Large intestine (tissue), 3 donors: ENCODE measurements around the gene C3. TPM values are rescaled to one million over a fixed set of nuclear protein-coding genes. Genes with fewer than 3 reads are reported as not detected.
A peak's percentile ranks its signal among the peaks of the same experiment; 100 is the strongest.

Experiments
- DNase-seq, 2 donors: peaks; one replicate each; pipeline versions ENCODE4 v3.0.0 to v3.0.0-alpha.2; 2013
- H3K27ac ChIP-seq: one replicate; pipeline ENCODE4 v1.5.1; 2013; ENCODE audit warnings: low read length
- H3K27me3 ChIP-seq: 2 replicates; pipeline ENCODE4 v1.6.1; 2013; ENCODE audit warnings: low read length; ENCODE audit not compliant: control insufficient read depth, insufficient read depth
- H3K36me3 ChIP-seq: 2 replicates; pipeline ENCODE4 v1.6.1; 2013; ENCODE audit warnings: low read length; ENCODE audit not compliant: control insufficient read depth, insufficient read depth
- H3K4me1 ChIP-seq: one replicate; pipeline ENCODE4 v1.6.1; 2013; ENCODE audit warnings: low read length; ENCODE audit not compliant: control insufficient read depth, insufficient read depth
- H3K4me3 ChIP-seq: one replicate; pipeline ENCODE4 v1.5.1; 2013; ENCODE audit warnings: low read length
- H3K9me3 ChIP-seq: one replicate; pipeline ENCODE4 v1.6.1; 2013; ENCODE audit warnings: mild to moderate bottlenecking, low read depth, low read length, moderate library complexity; ENCODE audit not compliant: control insufficient read depth
- WGBS: methylation state at CpG from one replicate; pipeline ENCODE4 v1.1.5; 2013; ENCODE audit warnings: low lambda C conversion rate; ENCODE audit not compliant: insufficient coverage; 5-methylcytosine and 5-hydroxymethylcytosine counted together
- polyA plus RNA-seq: library from polyadenylated mRNA; unstranded; fragments of 120-200 nt; gene quantifications from one replicate; pipeline ENCODE4 v1.2.1, GENCODE V29; 2013

The C3 gene
- polyA plus RNA-seq, 1 donor: 79.1 TPM

- Histone ChIP-seq H3K4me1 (peaks cover 42% of the 10 kb centered on the region), H3K36me3 (no peaks in the 10 kb centered on the region)
Measured at GRCh38 chr19:6721138-6721474, 656 bp upstream of the C3 start.

DNA sequence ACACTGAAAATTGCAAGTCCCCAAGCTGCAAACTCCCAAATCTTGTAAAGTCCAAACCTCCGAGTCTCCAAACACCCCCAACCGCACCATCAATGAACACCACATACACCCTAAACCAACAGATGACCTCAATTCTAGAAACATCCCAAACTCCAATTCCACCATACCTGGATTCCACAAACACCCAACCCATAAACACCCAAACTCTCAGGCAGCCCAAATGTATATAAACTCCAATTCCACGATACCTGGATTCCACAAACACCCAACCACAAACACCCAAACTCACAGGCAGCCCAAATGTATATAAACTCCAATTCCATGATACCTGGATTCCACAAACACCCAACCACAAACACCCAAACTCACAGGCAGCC, 470 bp downstream of the C3 start:
- WGBS: 70% methylated on average over 2 of the region's 3 CpGs
- Histone ChIP-seq H3K27ac (peak overlapping the region; percentile 36), H3K27me3 (no peaks in the 10 kb centered on the region), H3K9me3 (no peaks in the 10 kb centered on the region), H3K4me1 (peaks cover 31% of the 10 kb centered on the region), H3K4me3 (no peak overlapping the region), H3K36me3 (no peaks in the 10 kb centered on the region)
- DNase-seq: no peak

More at GRCh38 chr19:6721138-6721474, 656 bp upstream of the C3 start:
- H3K27me3 ChIP-seq: no peaks in the 10 kb centered on the region
- H3K27ac ChIP-seq: peak overlapping the region; percentile 30
- no peak overlapping the region for H3K4me3 ChIP-seq
- DNase-seq: no peak
- no peaks in the 10 kb centered on the region for H3K9me3 ChIP-seq

DNA sequence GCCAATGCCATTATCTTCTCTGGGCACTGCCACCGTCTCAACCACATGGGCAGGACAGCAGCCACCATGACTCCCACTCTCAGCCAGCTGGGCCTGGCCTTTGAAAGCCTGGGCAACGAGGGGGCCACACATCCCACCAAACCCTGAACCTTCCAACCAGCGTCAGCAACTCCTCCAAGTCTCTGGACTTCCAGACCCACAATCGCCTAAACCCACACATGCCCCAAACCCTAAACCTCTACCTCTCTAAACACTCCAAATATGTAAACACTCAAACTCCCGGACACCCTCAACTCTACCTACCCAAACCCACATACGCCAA, 949 bp downstream of the C3 start:
- H3K9me3 ChIP-seq: no peaks in the 10 kb centered on the region
- H3K36me3 ChIP-seq: no peaks in the 10 kb centered on the region
- H3K27me3 ChIP-seq: no peaks in the 10 kb centered on the region
- H3K4me1 ChIP-seq: peaks cover 28% of the 10 kb centered on the region
- no peak overlapping the region for H3K4me3 ChIP-seq
- 80% methylated on average over 1 of the region's 6 CpGs for WGBS
- DNase-seq: no peak
- H3K27ac ChIP-seq: no peak overlapping the region

GRCh38 chr19:6718741-6719539, 1.5 kb downstream of the C3 start:
- Histone ChIP-seq H3K4me3 (no peak overlapping the region), H3K36me3 (no peaks in the 10 kb centered on the region), H3K9me3 (no peaks in the 10 kb centered on the region), H3K27ac (no peak overlapping the region), H3K4me1 (peaks cover 28% of the 10 kb centered on the region), H3K27me3 (no peaks in the 10 kb centered on the region)
- DNase-seq: no peak
- no CpG with 5 or more reads among the region's 21 CpGs for WGBS

DNA sequence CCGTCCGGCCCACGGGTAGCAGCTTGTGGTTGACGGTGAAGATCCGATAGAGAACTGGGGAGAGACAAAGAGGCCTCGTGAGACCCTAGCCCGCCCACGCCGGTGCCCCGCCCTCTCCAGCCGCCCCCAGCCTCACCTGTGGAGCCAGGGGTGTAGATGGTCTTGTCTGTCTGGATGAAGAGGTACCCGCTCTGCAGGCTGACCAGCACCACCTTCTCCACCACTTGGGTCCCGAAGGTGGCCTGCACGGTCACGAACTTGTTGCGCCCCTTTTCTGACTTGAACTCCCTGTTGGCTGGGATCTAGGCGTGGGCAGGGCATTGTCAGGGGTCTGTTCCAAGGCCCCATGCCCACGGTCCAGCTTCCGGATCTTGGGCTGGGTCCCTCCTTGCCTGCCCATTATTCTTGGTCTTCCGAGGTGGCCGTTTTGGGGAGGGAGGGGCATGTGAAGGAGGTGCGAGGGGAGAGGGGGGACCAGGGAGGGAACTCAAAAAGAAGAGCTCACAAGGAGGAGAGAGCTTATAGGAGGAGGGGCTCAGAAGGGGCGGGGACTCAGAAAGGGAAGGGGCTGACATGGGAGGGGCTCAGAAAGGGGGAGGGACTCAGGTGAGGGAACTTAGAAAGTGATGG, 2.2 kb downstream of the C3 start:
- DNase-seq: no peak
- H3K27ac ChIP-seq: no peak overlapping the region
- no peaks in the 10 kb centered on the region for H3K9me3 ChIP-seq
- H3K4me1 ChIP-seq: peaks cover 26% of the 10 kb centered on the region
- WGBS: no CpG with 5 or more reads among the region's 23 CpGs
- no peaks in the 10 kb centered on the region for H3K36me3 ChIP-seq
- no peak overlapping the region for H3K4me3 ChIP-seq
- no peaks in the 10 kb centered on the region for H3K27me3 ChIP-seq

DNA sequence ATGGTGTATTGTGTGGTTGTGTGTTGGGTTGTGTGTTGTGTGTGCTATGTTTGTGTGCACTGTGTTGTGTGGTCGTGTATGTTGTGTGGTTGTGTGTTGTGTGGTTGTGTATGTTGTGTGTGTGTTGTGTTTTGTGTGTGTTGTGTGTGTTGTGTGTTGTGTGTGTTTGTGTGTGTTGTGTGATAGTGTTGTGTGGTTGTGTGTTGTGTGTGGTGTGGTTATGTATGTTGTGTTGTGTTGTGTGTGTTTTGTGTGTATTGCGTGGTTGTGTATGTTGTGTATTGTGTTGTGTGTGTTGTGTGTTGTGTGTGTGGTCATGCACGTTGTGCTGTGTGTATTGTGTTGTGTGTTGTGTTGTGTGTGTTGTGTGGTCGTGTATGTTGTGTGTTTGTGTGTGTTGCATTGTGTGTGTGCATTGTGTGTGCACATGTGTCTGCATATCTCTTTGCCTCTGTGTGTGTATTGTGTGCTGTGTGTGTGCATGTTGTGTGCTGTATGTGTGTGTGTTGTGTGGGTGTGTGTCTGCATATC, 2.9 kb downstream of the C3 start:
- Histone ChIP-seq H3K4me3 (no peak overlapping the region), H3K4me1 (peaks cover 19% of the 10 kb centered on the region), H3K36me3 (no peaks in the 10 kb centered on the region), H3K9me3 (no peaks in the 10 kb centered on the region), H3K27me3 (no peaks in the 10 kb centered on the region), H3K27ac (no peak overlapping the region)
- no peak for DNase-seq
- no CpG with 5 or more reads among the region's 4 CpGs for WGBS

DNA sequence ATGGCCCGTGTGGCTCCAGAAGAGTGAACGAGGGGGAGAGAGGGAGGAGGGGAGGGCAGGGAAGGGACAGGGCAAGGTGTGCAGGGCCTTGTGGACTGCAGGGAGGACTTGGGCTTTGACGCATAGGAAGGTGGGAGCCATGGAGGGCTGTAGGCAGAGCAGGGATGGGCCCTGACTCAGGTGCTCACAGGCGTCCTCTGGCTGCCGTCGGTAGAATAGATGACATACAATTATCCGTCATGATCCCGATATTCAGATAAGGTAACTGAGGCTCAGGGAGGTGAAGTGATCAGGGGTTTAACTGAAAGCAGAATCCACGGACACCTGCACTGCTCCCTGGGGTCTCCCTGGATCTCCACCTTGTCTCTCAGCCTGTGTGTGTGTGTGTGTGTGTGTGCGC, 3.4 kb downstream of the C3 start:
- Histone ChIP-seq H3K27ac (no peak overlapping the region), H3K4me1 (peaks cover 15% of the 10 kb centered on the region)
- WGBS: 73% methylated on average over 5 of the region's 10 CpGs

DNA sequence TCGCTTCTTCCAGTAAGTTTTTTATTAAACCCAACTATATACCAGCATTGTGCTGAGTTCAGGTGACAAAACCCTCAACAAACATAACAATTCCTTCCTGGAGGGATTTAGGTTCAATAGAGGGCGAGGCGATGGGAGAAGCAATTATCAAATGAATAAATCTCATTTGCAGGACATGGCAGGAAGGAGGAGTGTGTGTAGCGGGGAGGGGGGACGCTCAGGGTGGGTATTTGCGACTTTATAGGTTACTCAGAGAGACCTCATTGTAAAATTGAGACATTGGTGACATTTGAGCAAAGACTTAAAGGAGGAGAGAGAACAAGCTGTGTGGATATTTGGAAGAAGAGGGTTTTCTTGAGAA, 3.9 kb downstream of the C3 start:
- Histone ChIP-seq H3K27ac (no peak overlapping the region), H3K4me3 (no peak overlapping the region), H3K36me3 (no peaks in the 10 kb centered on the region), H3K27me3 (peaks cover 3% of the 10 kb centered on the region), H3K9me3 (no peaks in the 10 kb centered on the region), H3K4me1 (peaks cover 15% of the 10 kb centered on the region)
- DNase-seq: no peak
- WGBS: 43% methylated on average over 1 of the region's 6 CpGs

More for the DNA sequence above, 3.4 kb downstream of the C3 start:
- no peaks in the 10 kb centered on the region for H3K9me3 ChIP-seq
- H3K4me3 ChIP-seq: no peak overlapping the region
- H3K27me3 ChIP-seq: no peaks in the 10 kb centered on the region
- DNase-seq: no peak
- H3K36me3 ChIP-seq: no peaks in the 10 kb centered on the region

DNA sequence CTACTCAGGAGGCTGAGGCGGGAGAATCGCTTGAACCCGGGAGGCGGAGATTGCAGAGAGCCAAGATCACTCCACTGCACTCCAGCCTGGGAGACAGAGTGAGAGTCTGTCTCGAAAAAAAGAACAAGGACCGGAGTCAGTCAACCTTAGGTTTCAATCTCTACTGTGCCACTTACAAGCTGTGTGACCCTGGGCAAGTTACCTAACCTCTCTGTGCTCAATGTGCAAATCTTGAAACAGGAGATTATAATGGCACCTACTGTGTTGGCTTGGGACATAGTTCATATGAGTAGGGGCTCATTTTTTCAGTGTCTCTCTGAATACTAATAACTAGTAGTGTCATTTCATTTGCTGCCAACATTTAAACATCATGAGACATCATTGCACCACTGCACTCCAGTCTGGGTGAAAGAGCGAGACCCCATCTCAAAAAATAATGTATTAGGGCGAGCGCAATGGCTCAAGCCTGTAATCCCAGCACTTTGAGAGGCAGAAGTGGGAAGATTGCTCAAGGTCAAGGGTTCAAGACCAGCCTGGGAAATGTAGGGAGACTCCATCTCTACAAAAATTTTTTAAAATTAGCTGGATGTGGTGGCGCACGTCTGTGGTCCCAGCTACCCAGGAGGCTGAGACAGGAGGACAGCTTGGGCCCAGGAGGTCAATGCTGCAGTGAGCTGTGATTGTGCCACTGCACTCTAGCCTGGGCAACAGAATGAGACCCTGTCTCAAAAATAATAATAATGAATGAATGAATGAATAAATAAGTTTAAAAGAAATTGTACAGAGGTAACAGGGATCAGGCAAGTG, 5.5 kb downstream of the C3 start:
- Histone ChIP-seq H3K4me3 (no peak overlapping the region), H3K9me3 (no peaks in the 10 kb centered on the region), H3K36me3 (no peaks in the 10 kb centered on the region), H3K27ac (no peak overlapping the region), H3K4me1 (peaks cover 2% of the 10 kb centered on the region), H3K27me3 (peaks cover 18% of the 10 kb centered on the region)
- WGBS: 82% methylated on average over 4 of the region's 11 CpGs
- no peak for DNase-seq

DNA sequence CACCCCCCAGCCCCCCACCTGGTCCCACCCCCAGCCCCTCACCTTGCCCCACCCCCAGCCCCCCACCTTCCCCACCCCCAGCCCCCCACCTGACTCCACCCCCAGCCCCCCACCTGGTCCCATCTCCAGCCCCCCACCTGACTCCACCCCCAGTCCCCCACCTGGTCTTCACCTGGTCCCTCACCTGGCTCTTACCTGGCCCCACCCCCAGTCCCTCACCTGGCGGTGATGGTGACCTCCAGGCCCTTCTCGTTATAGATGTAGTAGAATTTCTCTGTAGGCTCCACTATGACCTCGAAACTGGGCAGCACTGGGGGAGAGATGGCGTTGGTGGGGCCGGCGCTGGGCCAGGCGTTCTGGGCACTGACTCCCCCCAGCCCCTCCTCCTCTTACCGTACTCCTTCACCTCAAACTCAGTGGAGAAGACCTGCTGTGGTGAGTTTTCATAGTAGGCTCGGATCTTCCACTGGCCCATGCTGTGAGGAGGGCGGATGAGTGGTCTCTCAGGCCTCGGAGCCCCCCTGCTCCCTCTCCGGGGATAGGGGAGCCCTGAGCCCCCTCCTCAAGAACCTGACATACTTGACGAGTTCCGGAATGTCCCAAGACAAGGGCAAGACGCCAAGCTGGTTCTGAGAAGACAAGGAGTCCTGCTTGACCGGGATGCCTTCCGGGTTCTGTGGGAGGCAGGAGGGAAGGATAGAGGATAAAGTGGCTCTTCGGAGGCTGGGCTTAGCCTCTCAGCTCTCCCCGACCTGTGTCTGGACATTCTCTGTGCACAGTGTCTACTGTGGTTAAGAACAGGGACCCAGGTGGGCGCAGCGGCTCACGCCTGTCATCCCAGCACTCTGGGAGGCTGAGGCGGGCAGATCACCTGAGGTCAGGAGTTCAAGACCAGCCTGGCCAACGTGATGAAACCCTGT, 6.4 kb downstream of the C3 start:
- H3K27me3 ChIP-seq: peaks cover 22% of the 10 kb centered on the region

More for the DNA sequence above, 6.4 kb downstream of the C3 start:
- Histone ChIP-seq H3K27ac (no peak overlapping the region), H3K36me3 (no peaks in the 10 kb centered on the region), H3K4me1 (no peaks in the 10 kb centered on the region), H3K9me3 (no peaks in the 10 kb centered on the region), H3K4me3 (no peak overlapping the region)
- DNase-seq: no peak
- WGBS: no CpG with 5 or more reads among the region's 24 CpGs
